NCI-H460 (cell line): Measurements from ENCODE around the gene MAGEF1. TPM values are rescaled to one million over a fixed set of nuclear protein-coding genes. Genes with fewer than 3 reads are reported as not detected.

ENCODE experiments used
- DNase-seq: peaks from one replicate; pipeline ENCODE4 v3.0.0-alpha.2; 2016; ENCODE audit warnings: low read depth; ENCODE audit errors: extremely low read depth
- total RNA-seq: library from RNA; depleted of rRNA; stranded (reverse); fragments of >200 nt; shearing (Covaris generic); gene quantifications from 2 replicates; pipeline ENCODE4 v1.2.3, GENCODE V29; 2014

MAGEF1 gene
- total RNA-seq, 1 experiment from 2014 or later = 13.6 TPM

- DNase-seq = peak; percentile 45
Observed at GRCh38 chr3:184727357-184728009, 15.6 kb upstream of the MAGEF1 start.

GRCh38 chr3:184726497-184726896, 14.6 kb upstream of the MAGEF1 start:
- DNase-seq = no peak

- DNase-seq = no peak
Observed at GRCh38 chr3:184725176-184725719, 13.4 kb upstream of the MAGEF1 start.

GRCh38 chr3:184724699-184725098, 12.8 kb upstream of the MAGEF1 start:
- DNase-seq = no peak

- no peak for DNase-seq
Observed at GRCh38 chr3:184719709-184720108, 7.8 kb upstream of the MAGEF1 start.

GRCh38 chr3:184718431-184718830, 6.6 kb upstream of the MAGEF1 start:
- DNase-seq = no peak

- no peak for DNase-seq
Observed at GRCh38 chr3:184717399-184717983, 5.6 kb upstream of the MAGEF1 start.

GRCh38 chr3:184716622-184717398, 4.9 kb upstream of the MAGEF1 start:
- no peak for DNase-seq

GRCh38 chr3:184715943-184716621, 4.2 kb upstream of the MAGEF1 start:
- DNase-seq = no peak

GRCh38 chr3:184713521-184713920, 1.7 kb upstream of the MAGEF1 start:
- DNase-seq = no peak

- no peak for DNase-seq
Observed at GRCh38 chr3:184713040-184713355, 1.1 kb upstream of the MAGEF1 start.

GRCh38 chr3:184712248-184713039, 580 bp upstream of the MAGEF1 start:
- no peak for DNase-seq

GRCh38 chr3:184710870-184711492, 883 bp downstream of the MAGEF1 start:
- DNase-seq = no peak

GRCh38 chr3:184703657-184704056, 8.2 kb downstream of the MAGEF1 start:
- DNase-seq = no peak

- no peak for DNase-seq
Observed at GRCh38 chr3:184700759-184701158, 11.1 kb downstream of the MAGEF1 start.

- no peak for DNase-seq
Observed at GRCh38 chr3:184697845-184698244, 14.0 kb downstream of the MAGEF1 start.

GRCh38 chr3:184696697-184697096, 15.2 kb downstream of the MAGEF1 start:
- DNase-seq = no peak

- no peak for DNase-seq
Observed at GRCh38 chr3:184694716-184695115, 17.1 kb downstream of the MAGEF1 start.

GRCh38 chr3:184694133-184694665, 17.7 kb downstream of the MAGEF1 start:
- DNase-seq = no peak
